ENCODE data around the gene KCNMB1. TPM values are rescaled to one million over a fixed set of nuclear protein-coding genes. Genes with fewer than 3 reads are reported as not detected.

KCNMB1 gene
- total and polyA plus RNA-seq, 2 of the 13 experiments (the other 11 are each of a cell fraction or from before 2014, with no cell fraction given) = not detected

GRCh38 chr5:170365831-170366230 is 23.3 kb downstream of the KCNMB1 start (continued):
- TF ChIP-seq, protein P1, sequence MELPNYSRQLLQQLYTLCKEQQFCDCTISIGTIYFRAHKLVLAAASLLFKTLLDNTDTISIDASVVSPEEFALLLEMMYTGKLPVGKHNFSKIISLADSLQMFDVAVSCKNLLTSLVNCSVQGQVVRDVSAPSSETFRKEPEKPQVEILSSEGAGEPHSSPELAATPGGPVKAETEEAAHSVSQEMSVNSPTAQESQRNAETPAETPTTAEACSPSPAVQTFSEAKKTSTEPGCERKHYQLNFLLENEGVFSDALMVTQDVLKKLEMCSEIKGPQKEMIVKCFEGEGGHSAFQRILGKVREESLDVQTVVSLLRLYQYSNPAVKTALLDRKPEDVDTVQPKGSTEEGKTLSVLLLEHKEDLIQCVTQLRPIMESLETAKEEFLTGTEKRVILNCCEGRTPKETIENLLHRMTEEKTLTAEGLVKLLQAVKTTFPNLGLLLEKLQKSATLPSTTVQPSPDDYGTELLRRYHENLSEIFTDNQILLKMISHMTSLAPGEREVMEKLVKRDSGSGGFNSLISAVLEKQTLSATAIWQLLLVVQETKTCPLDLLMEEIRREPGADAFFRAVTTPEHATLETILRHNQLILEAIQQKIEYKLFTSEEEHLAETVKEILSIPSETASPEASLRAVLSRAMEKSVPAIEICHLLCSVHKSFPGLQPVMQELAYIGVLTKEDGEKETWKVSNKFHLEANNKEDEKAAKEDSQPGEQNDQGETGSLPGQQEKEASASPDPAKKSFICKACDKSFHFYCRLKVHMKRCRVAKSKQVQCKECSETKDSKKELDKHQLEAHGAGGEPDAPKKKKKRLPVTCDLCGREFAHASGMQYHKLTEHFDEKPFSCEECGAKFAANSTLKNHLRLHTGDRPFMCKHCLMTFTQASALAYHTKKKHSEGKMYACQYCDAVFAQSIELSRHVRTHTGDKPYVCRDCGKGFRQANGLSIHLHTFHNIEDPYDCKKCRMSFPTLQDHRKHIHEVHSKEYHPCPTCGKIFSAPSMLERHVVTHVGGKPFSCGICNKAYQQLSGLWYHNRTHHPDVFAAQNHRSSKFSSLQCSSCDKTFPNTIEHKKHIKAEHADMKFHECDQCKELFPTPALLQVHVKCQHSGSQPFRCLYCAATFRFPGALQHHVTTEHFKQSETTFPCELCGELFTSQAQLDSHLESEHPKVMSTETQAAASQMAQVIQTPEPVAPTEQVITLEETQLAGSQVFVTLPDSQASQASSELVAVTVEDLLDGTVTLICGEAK (IDR thresholded peaks at IDR 0.05) = no peak
- TF ChIP-seq, protein P1 (CRISPR knock-in tag; IDR thresholded peaks at IDR 0.05) = no peak
- TF ChIP-seq ELF1 (CRISPR knock-in tag; IDR thresholded peaks at IDR 0.05) (no peak), E2F5 (CRISPR knock-in tag; conservative IDR thresholded peaks at IDR 0.05) (no peak), SMARCE1 (IDR thresholded peaks at IDR 0.05; ENCODE audit: borderline replicate concordance) (no peak), ZNF615 (CRISPR knock-in tag; IDR thresholded peaks at IDR 0.05; ENCODE audit: borderline replicate concordance) (no peak), FOXK1 (CRISPR knock-in tag; IDR thresholded peaks at IDR 0.05; ENCODE audit: borderline replicate concordance, low read depth) (no peak), ZNF264 (CRISPR knock-in tag; IDR thresholded peaks at IDR 0.05) (no peak)
- TF ChIP-seq, protein P2, sequence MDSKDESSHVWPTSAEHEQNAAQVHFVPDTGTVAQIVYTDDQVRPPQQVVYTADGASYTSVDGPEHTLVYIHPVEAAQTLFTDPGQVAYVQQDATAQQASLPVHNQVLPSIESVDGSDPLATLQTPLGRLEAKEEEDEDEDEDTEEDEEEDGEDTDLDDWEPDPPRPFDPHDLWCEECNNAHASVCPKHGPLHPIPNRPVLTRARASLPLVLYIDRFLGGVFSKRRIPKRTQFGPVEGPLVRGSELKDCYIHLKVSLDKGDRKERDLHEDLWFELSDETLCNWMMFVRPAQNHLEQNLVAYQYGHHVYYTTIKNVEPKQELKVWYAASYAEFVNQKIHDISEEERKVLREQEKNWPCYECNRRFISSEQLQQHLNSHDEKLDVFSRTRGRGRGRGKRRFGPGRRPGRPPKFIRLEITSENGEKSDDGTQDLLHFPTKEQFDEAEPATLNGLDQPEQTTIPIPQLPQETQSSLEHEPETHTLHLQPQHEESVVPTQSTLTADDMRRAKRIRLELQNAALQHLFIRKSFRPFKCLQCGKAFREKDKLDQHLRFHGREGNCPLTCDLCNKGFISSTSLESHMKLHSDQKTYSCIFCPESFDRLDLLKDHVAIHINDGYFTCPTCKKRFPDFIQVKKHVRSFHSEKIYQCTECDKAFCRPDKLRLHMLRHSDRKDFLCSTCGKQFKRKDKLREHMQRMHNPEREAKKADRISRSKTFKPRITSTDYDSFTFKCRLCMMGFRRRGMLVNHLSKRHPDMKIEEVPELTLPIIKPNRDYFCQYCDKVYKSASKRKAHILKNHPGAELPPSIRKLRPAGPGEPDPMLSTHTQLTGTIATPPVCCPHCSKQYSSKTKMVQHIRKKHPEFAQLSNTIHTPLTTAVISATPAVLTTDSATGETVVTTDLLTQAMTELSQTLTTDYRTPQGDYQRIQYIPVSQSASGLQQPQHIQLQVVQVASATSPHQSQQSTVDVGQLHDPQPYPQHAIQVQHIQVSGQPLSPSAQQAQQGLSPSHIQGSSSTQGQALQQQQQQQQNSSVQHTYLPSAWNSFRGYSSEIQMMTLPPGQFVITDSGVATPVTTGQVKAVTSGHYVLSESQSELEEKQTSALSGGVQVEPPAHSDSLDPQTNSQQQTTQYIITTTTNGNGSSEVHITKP (CRISPR knock-in tag; IDR thresholded peaks at IDR 0.05; ENCODE audit: low read depth) = no peak
